Choroid plexus epithelial cell (primary cell): Measurements from ENCODE around the gene THSD4.

ENCODE experiments used
- DNase-seq: peaks from one replicate; pipeline ENCODE4 v3.0.0-alpha.2; 2010; ENCODE audit warnings: low read depth
- H3K4me3 ChIP-seq: 2 replicates; pipeline ENCODE4 v1.5.1; 2011; ENCODE audit warnings: low read depth, mild to moderate bottlenecking, control low read depth, low read length, moderate library complexity
- CTCF ChIP-seq: conservative IDR thresholded peaks from 2 replicates; pipeline ENCODE4 v1.5.1; 2011; ENCODE audit warnings: low read depth, mild to moderate bottlenecking, control low read depth, inconsistent platforms, low read length, moderate library complexity

The THSD4 gene

GRCh38 chr15:71107501-71107815, 7.8 kb upstream of the THSD4 start:
- no peak for DNase-seq
- H3K4me3 ChIP-seq, result no peak overlapping the region
- no peak for TF ChIP-seq CTCF

GRCh38 chr15:71109130-71109529, 6.1 kb upstream of the THSD4 start:
- H3K4me3 ChIP-seq, result no peak overlapping the region
- peak; percentile 41 for TF ChIP-seq CTCF
- DNase-seq, result peak; percentile 69

GRCh38 chr15:71109905-71110304, 5.4 kb upstream of the THSD4 start:
- TF ChIP-seq CTCF, result no peak
- DNase-seq, result no peak
- H3K4me3 ChIP-seq, result no peak overlapping the region

- TF ChIP-seq CTCF, result no peak
- H3K4me3 ChIP-seq, result no peak overlapping the region
- no peak for DNase-seq
These were observed 4.7 kb upstream of the THSD4 start for GRCh38 chr15:71110405-71111180.

GRCh38 chr15:71111181-71111565, 4.1 kb upstream of the THSD4 start:
- DNase-seq, result no peak
- no peak for TF ChIP-seq CTCF
- H3K4me3 ChIP-seq, result no peak overlapping the region

- no peak overlapping the region for H3K4me3 ChIP-seq
- no peak for DNase-seq
- no peak for TF ChIP-seq CTCF
These were observed 3.3 kb upstream of the THSD4 start for GRCh38 chr15:71111950-71112349.

- TF ChIP-seq CTCF, result no peak
- no peak for DNase-seq
- no peak overlapping the region for H3K4me3 ChIP-seq
These were observed 2.8 kb upstream of the THSD4 start for GRCh38 chr15:71112429-71112828.
